ENCODE data around the gene GPANK1. TPM values are rescaled to one million over a fixed set of nuclear protein-coding genes. Genes with fewer than 3 reads are reported as not detected.

The GPANK1 gene
- total RNA-seq, 1 donor from 2014 or later, result 12.0 TPM

- DNase-seq (ENCODE audit: low spot score), result no peak
- Mint-ChIP-seq H3K27ac (ENCODE audit: unreplicated experiment) (no peak overlapping the region), H3K27me3 (ENCODE audit: low read depth) (no peaks in the 10 kb centered on the region), H3K4me3 (ENCODE audit: unreplicated experiment) (no peak overlapping the region), H3K9me3 (ENCODE audit: low read depth) (no peaks in the 10 kb centered on the region), H3K4me1 (ENCODE audit: low read depth) (peaks cover 12% of the 10 kb centered on the region), H3K36me3 (ENCODE audit: low read depth) (peaks cover 4% of the 10 kb centered on the region)
- TF ChIP-seq CTCF (IDR thresholded peaks at IDR 0.05), result no peak
Observed at GRCh38 chr6:31677955-31678354, 13.2 kb upstream of the GPANK1 start.

- Mint-ChIP-seq H3K9me3 (ENCODE audit: low read depth) (no peaks in the 10 kb centered on the region), H3K4me1 (ENCODE audit: low read depth) (peaks cover 12% of the 10 kb centered on the region), H3K27me3 (ENCODE audit: low read depth) (no peaks in the 10 kb centered on the region), H3K36me3 (ENCODE audit: low read depth) (peaks cover 11% of the 10 kb centered on the region), H3K4me3 (ENCODE audit: unreplicated experiment) (no peak overlapping the region), H3K27ac (ENCODE audit: unreplicated experiment) (peak overlapping the region; percentile 1)
- no peak for DNase-seq (ENCODE audit: low spot score)
- TF ChIP-seq CTCF (IDR thresholded peaks at IDR 0.05), result no peak
Observed at GRCh38 chr6:31676904-31677303, 12.1 kb upstream of the GPANK1 start.

- H3K9me3 Mint-ChIP-seq (ENCODE audit: low read depth), result no peaks in the 10 kb centered on the region
- no peak for DNase-seq (ENCODE audit: low spot score)
- peaks cover 9% of the 10 kb centered on the region for H3K4me1 Mint-ChIP-seq (ENCODE audit: low read depth)
- no peaks in the 10 kb centered on the region for H3K27me3 Mint-ChIP-seq (ENCODE audit: low read depth)
- peaks cover 15% of the 10 kb centered on the region for H3K36me3 Mint-ChIP-seq (ENCODE audit: low read depth)
- no peak for TF ChIP-seq CTCF (IDR thresholded peaks at IDR 0.05)
- no peak overlapping the region for H3K4me3 Mint-ChIP-seq (ENCODE audit: unreplicated experiment)
- no peak overlapping the region for H3K27ac Mint-ChIP-seq (ENCODE audit: unreplicated experiment)
Observed at GRCh38 chr6:31676322-31676903, 11.6 kb upstream of the GPANK1 start.

- H3K27ac Mint-ChIP-seq (ENCODE audit: unreplicated experiment), result no peak within 1 kb of the TSS
- H3K27me3 Mint-ChIP-seq (ENCODE audit: low read depth), result no peaks in the 10 kb centered on the region
- H3K4me3 Mint-ChIP-seq (ENCODE audit: unreplicated experiment), result no peak within 1 kb of the TSS
- H3K4me1 Mint-ChIP-seq (ENCODE audit: low read depth), result peaks cover 16% of the 10 kb centered on the region
- DNase-seq (ENCODE audit: low spot score), result no peak
- no peaks in the 10 kb centered on the region for H3K9me3 Mint-ChIP-seq (ENCODE audit: low read depth)
- TF ChIP-seq CTCF (IDR thresholded peaks at IDR 0.05), result no peak
- H3K36me3 Mint-ChIP-seq (ENCODE audit: low read depth), result peaks cover 43% of the 10 kb centered on the region
Observed at GRCh38 chr6:31669676-31670075, 4.9 kb upstream of the GPANK1 start, which contains the start of gene LY6G5B. Gene LY6G5B (plus strand): TSS chr6:31669976. CDS start chr6:31670951, 975 bp downstream.

GRCh38 chr6:31666337-31666965 lies 1.7 kb upstream of the GPANK1 start:
- H3K27me3 Mint-ChIP-seq (ENCODE audit: low read depth), result no peaks in the 10 kb centered on the region
- H3K36me3 Mint-ChIP-seq (ENCODE audit: low read depth), result peaks cover 30% of the 10 kb centered on the region
- peak overlapping the region; percentile 87 for H3K4me3 Mint-ChIP-seq (ENCODE audit: unreplicated experiment)
- DNase-seq (ENCODE audit: low spot score), result no peak
- no peak for TF ChIP-seq CTCF (IDR thresholded peaks at IDR 0.05)
- H3K9me3 Mint-ChIP-seq (ENCODE audit: low read depth), result no peaks in the 10 kb centered on the region
- peaks cover 41% of the 10 kb centered on the region for H3K4me1 Mint-ChIP-seq (ENCODE audit: low read depth)
- H3K27ac Mint-ChIP-seq (ENCODE audit: unreplicated experiment), result peak overlapping the region; percentile 98
